ENCODE data around the gene NAP1L5.

DNA sequence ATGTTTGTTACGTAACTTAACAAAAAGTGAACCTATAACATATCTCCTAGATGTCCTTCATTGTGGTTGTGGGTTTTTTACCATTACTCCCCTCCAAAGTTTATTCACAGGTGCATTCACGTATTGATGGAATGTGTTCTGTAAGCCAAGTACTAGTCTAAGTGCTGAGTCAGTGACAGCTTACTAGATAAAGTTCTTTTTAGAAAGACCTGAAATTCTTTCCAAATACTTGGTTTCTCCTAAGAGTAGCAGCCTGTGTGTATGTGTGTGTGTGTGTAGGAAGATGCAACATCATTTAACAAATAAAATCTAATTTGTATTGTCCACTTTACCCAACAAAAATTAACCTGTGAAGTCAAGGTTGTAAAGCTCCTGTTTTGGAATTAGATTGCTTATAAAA, 22.1 kb downstream of the NAP1L5 start:
- no peak for TF ChIP-seq POLR2A (IDR thresholded peaks at IDR 0.05)
- TF ChIP-seq CTCF (IDR thresholded peaks at IDR 0.05) = no peak
